ENCODE data around the gene C1orf198. TPM values are rescaled to one million over a fixed set of nuclear protein-coding genes. Genes with fewer than 3 reads are reported as not detected.

C1orf198 gene
- total RNA-seq, 1 donor from 2014 or later = 225 TPM

GRCh38 chr1:230892018-230892491, 23.7 kb upstream of the C1orf198 start:
- Histone ChIP-seq H3K27me3 (no peaks in the 10 kb centered on the region), H3K36me3 (no peaks in the 10 kb centered on the region), H3K4me3 (no peak overlapping the region), H3K27ac (no peak overlapping the region), H3K4me1 (peaks cover 0 to 9% of the 10 kb centered on the region in 2 donors), H3K9me3 (no peaks in the 10 kb centered on the region)
- TF ChIP-seq CTCF (IDR thresholded peaks at IDR 0.05) = no peak
- intact Hi-C loops (cut with DNase I) = no loop called here
- no peak for DNase-seq (ENCODE audit: low spot score in 2 of 2)

- Histone ChIP-seq H3K27me3 (no peaks in the 10 kb centered on the region), H3K9me3 (no peaks in the 10 kb centered on the region), H3K36me3 (no peaks in the 10 kb centered on the region), H3K27ac (no peak overlapping the region), H3K4me3 (no peak overlapping the region), H3K4me1 (peaks cover 0 to 3% of the 10 kb centered on the region in 2 donors)
- no peak for DNase-seq (ENCODE audit: low spot score in 2 of 2)
- TF ChIP-seq CTCF (IDR thresholded peaks at IDR 0.05) = no peak
- intact Hi-C loops (cut with DNase I) = no loop called here
Measured at GRCh38 chr1:230891413-230891812, 23.1 kb upstream of the C1orf198 start.

- Histone ChIP-seq H3K36me3 (no peaks in the 10 kb centered on the region), H3K4me1 (no peaks in the 10 kb centered on the region), H3K27me3 (no peaks in the 10 kb centered on the region), H3K9me3 (peaks cover 0 to 8% of the 10 kb centered on the region in 2 donors), H3K4me3 (no peak overlapping the region), H3K27ac (no peak overlapping the region)
- no peak for TF ChIP-seq CTCF (IDR thresholded peaks at IDR 0.05)
- DNase-seq (ENCODE audit: low spot score in 2 of 2) = no peak
- intact Hi-C loops (cut with DNase I) = no loop called here
Measured at GRCh38 chr1:230884646-230885045, 16.3 kb upstream of the C1orf198 start.

- H3K9me3 ChIP-seq = peaks cover 0 to 8% of the 10 kb centered on the region in 2 donors
- no peak overlapping the region for H3K4me3 ChIP-seq
- no peak overlapping the region for H3K27ac ChIP-seq
- no peak for TF ChIP-seq CTCF (IDR thresholded peaks at IDR 0.05)
- intact Hi-C loops (cut with DNase I) = no loop called here
- no peaks in the 10 kb centered on the region for H3K27me3 ChIP-seq
- no peaks in the 10 kb centered on the region for H3K4me1 ChIP-seq
- no peak for DNase-seq (ENCODE audit: low spot score in 2 of 2)
- H3K36me3 ChIP-seq = no peaks in the 10 kb centered on the region
Measured at GRCh38 chr1:230883967-230884366, 15.6 kb upstream of the C1orf198 start.

- Histone ChIP-seq H3K36me3 (no peaks in the 10 kb centered on the region), H3K4me3 (no peak overlapping the region), H3K4me1 (peaks cover 0 to 4% of the 10 kb centered on the region in 2 donors), H3K27ac (no peak overlapping the region), H3K27me3 (no peaks in the 10 kb centered on the region), H3K9me3 (peaks cover 0 to under 1% of the 10 kb centered on the region in 2 donors)
- no peak for DNase-seq (ENCODE audit: low spot score in 2 of 2)
- no peak for TF ChIP-seq CTCF (IDR thresholded peaks at IDR 0.05)
- intact Hi-C loops (cut with DNase I) = no loop called here
Measured at GRCh38 chr1:230879778-230880177, 11.5 kb upstream of the C1orf198 start.

GRCh38 chr1:230878591-230878990, 10.3 kb upstream of the C1orf198 start:
- peak in 1 of 2 donors; percentile 75 for DNase-seq (ENCODE audit: low spot score in 2 of 2)
- intact Hi-C loops (cut with DNase I) = no loop called here
- no peak for TF ChIP-seq CTCF (IDR thresholded peaks at IDR 0.05)
- no peaks in the 10 kb centered on the region for H3K27me3 ChIP-seq
- peaks cover 0 to 4% of the 10 kb centered on the region in 2 donors for H3K4me1 ChIP-seq
- H3K36me3 ChIP-seq = no peaks in the 10 kb centered on the region
- H3K4me3 ChIP-seq = no peak overlapping the region
- H3K9me3 ChIP-seq = no peaks in the 10 kb centered on the region
- H3K27ac ChIP-seq = no peak overlapping the region
